GM12872 (cell line): ENCODE results near the gene ATAD5.

Experiments used
- CTCF ChIP-seq: IDR thresholded peaks from 3 replicates; pipeline ENCODE4 v1.5.1; 2011; ENCODE audit warnings: low read depth, mild to moderate bottlenecking, low read length, moderate library complexity; ENCODE audit not compliant: insufficient read depth

The ATAD5 gene

GRCh38 chr17:30922235-30923030, 90.7 kb downstream of the ATAD5 start:
- TF ChIP-seq CTCF: no peak

- no peak for TF ChIP-seq CTCF
Measured at GRCh38 chr17:30924341-30924740, 92.6 kb downstream of the ATAD5 start.

- TF ChIP-seq CTCF: no peak
Measured at GRCh38 chr17:30926516-30926915, 94.8 kb downstream of the ATAD5 start.

- TF ChIP-seq CTCF: no peak
Measured at GRCh38 chr17:30927756-30928155, 96.0 kb downstream of the ATAD5 start.

- no peak for TF ChIP-seq CTCF
Measured at GRCh38 chr17:30928584-30928983, 96.8 kb downstream of the ATAD5 start.

- TF ChIP-seq CTCF: no peak
Measured at GRCh38 chr17:30929081-30929633, 97.4 kb downstream of the ATAD5 start.

GRCh38 chr17:30930495-30930894, 98.7 kb downstream of the ATAD5 start:
- no peak for TF ChIP-seq CTCF
